Spleen (tissue), 11 donors: ENCODE data around the gene GAMT. TPM values are rescaled to one million over a fixed set of nuclear protein-coding genes. Genes with fewer than 3 reads are reported as not detected.

ENCODE experiments used
- DNase-seq: peaks from one replicate; pipeline ENCODE4 v3.0.0-alpha.2; 2020
- H3K27ac ChIP-seq, 8 donors: fragments of 200-600 bp; sonication (generic) in 7 of 8; 1 replicate in 4 of 8; 2 replicates in 4 of 8; pipeline versions ENCODE4 v1.5.0 to v1.8.0; 2016 to 2021; ENCODE audit warnings: inconsistent platforms in 4 of 8, mild to moderate bottlenecking in 4 of 8, moderate library complexity in 1 of 8
- H3K27me3 ChIP-seq, 7 donors: fragments of 200-600 bp; sonication (generic) in 6 of 7; replicated peaks in 1 of 7; 1 replicate in 4 of 7; 2 replicates in 3 of 7; pipeline versions ENCODE4 v1.5.0 to v1.8.0; 2016 to 2021; ENCODE audit warnings: inconsistent platforms in 3 of 7, mild to moderate bottlenecking in 1 of 7
- H3K36me3 ChIP-seq, 6 donors: fragments of 200-600 bp; sonication (generic) in 5 of 6; 1 replicate in 4 of 6; 2 replicates in 2 of 6; pipeline versions ENCODE4 v1.5.0 to v1.8.0; 2016 to 2021; ENCODE audit warnings: inconsistent platforms in 2 of 6
- H3K4me1 ChIP-seq, 6 donors: fragments of 200-600 bp; sonication (generic) in 5 of 6; 1 replicate in 3 of 6; 2 replicates in 3 of 6; pipeline versions ENCODE4 v1.5.0 to v1.8.0; 2016 to 2021; ENCODE audit warnings: inconsistent platforms in 3 of 6
- H3K4me3 ChIP-seq, 8 donors: fragments of 200-600 bp; sonication (generic) in 7 of 8; 1 replicate in 4 of 8; 2 replicates in 4 of 8; pipeline versions ENCODE4 v1.5.0 to v1.8.0; 2016 to 2021; ENCODE audit warnings: inconsistent platforms in 4 of 8, mild to moderate bottlenecking in 4 of 8, moderate library complexity in 2 of 8
- H3K9me3 ChIP-seq, 8 donors: fragments of 200-600 bp; sonication (generic) in 7 of 8; 1 replicate in 4 of 8; 2 replicates in 4 of 8; pipeline versions ENCODE4 v1.5.0 to v1.8.0; 2016 to 2021; ENCODE audit warnings: inconsistent platforms in 4 of 8
- POLR2A ChIP-seq, 3 donors: fragments of 450-650 bp; IDR thresholded peaks; one replicate each; pipeline ENCODE4 v1.5.1; 2017; ENCODE audit warnings: antibody characterized with exemption in 3 of 3, mild to moderate bottlenecking in 1 of 3
- POLR2AphosphoS5 ChIP-seq, 3 donors: sonication (generic); formaldehyde crosslinking; IDR thresholded peaks; one replicate each; pipeline ENCODE4 v1.5.1; 2017; ENCODE audit warnings: antibody characterized with exemption in 3 of 3
- WGBS, 5 donors: extraction: QIAGEN DNeasy Blood & Tissue Kit in 3 of 5; methylation state at CpG; one replicate each; pipeline versions ENCODE4 v1.1.5 to v1.1.7; 2013 to 2018; 5-methylcytosine and 5-hydroxymethylcytosine counted together
- intact Hi-C: fragments of 100-400 bp; cut with DNase I; formaldehyde crosslinking; loops from one replicate; pipeline ENCODE4 v1.15.0; 2023; ENCODE audit warnings: low total_unique reads
- polyA plus RNA-seq, 3 donors: library from polyadenylated mRNA; stranded (reverse); fragments of 200-250 nt; gene quantifications; one replicate each; pipeline ENCODE4 v1.2.1, GENCODE V29; 2013
- total RNA-seq, 7 donors: library from RNA; depleted of rRNA in 3 of 7; stranded (reverse); fragments of >200 nt in 3 of 7; fragmentation: NEBNext Ultra II Directional in 4 of 7; extraction: Animal tissue kit (Norgen Biotek cat#: 25700) in 4 of 7; gene quantifications; one replicate each; pipeline versions ENCODE4 v1.1.0 to v1.2.1, GENCODE V29; 2016 to 2021
- TF ChIP-seq, protein P1 (sequence below), 11 experiments: fragments of 200-600 bp in 7 of 11; fragments of 450-650 bp in 4 of 11; sonication (generic) in 4 of 11; IDR thresholded peaks in 8 of 11; conservative IDR thresholded peaks in 3 of 11; 1 replicate in 7 of 11; 2 replicates in 4 of 11; pipeline versions ENCODE4 v1.4.0 to v1.8.0; 2016 to 2021; ENCODE audit warnings: antibody characterized with exemption in 11 of 11, inconsistent platforms in 4 of 11, mild to moderate bottlenecking in 1 of 11
- donor health status: healthy with polysubstance abuse.
- donor health status: DM: no; HTN: no; CAD: no; lungs with moderate emphysema.
- donor health status: DM: no; HTN: no; CAD: no.
- donor health status: Bipolar disorder and iron deficiency.
- donor health status: healthy.
- donor health status: DM: no; HTN: no; CAD: no.
- donor health status: DM: yes; HTN: yes; CAD: no.

The GAMT gene
- total and polyA plus RNA-seq, 10 donors: 7.1 to 20.4 (median 12.4) TPM

DNA sequence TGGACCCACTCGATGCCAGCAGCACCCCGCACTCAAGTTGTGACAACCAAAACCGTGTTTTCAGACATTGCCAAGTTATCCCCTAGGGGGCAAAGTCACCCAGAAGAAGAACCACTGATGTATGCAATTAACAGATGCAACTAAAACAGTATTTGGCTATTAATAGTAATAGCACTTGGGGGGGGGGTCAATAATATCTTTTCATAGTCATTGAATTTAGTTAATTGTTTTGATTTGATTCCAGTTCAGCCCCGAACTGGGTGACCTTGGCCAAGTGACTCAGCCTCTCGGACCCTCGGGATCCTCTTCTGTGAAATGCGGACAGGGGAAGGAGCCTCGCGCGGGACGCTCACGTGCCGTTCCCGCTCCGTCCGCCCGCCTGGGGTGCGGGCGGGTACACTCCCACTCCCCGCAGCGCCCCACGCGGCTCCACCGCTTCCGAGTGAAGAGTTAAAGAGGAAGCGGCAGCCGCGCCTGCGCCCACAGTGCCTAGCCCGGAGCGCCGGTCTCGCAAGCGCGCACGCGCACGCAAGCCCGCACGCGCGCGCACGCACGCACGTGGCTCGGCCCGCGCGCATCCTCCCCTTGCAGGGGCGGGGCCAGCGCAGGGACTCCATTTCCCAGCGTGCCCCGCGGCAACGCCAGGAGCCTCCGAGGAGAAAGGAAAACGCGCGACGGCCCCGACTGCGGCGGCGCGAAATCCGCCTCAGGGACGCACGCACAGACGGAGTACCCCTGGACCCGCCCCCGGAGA is 5.6 kb upstream of the GAMT start:
- Histone ChIP-seq H3K9me3 (no peaks in the 10 kb centered on the region), H3K36me3 (peaks cover 0 to 28% (median 2%) of the 10 kb centered on the region in 6 donors), H3K4me3 (peak overlapping the region; percentile 38 to 98 (median 68)), H3K27ac (peak overlapping the region; percentile 60 to 98 (median 94)), H3K27me3 (peaks cover 0 to 21% (median 0%) of the 10 kb centered on the region in 7 donors), H3K4me1 (peaks cover 32 to 77% (median 60%) of the 10 kb centered on the region in 6 donors)
- intact Hi-C loops: loop anchor here (10.0 kb wide), 1 partner anchor 132 kb away; the partner anchor contains the start of gene FAM174C
- peak; percentile 99 for DNase-seq
- 0 to 1% (median 1%) methylated on average over 15 to 72 of the region's 72 CpGs for WGBS, 5 donors
- peak; percentile 73 to 86 (median 85) for TF ChIP-seq POLR2AphosphoS5 (IDR thresholded peaks at IDR 0.05)
- TF ChIP-seq POLR2A (IDR thresholded peaks at IDR 0.05): peak in 2 of 3 donors; percentile 3 to 22
- TF ChIP-seq, protein P1, sequence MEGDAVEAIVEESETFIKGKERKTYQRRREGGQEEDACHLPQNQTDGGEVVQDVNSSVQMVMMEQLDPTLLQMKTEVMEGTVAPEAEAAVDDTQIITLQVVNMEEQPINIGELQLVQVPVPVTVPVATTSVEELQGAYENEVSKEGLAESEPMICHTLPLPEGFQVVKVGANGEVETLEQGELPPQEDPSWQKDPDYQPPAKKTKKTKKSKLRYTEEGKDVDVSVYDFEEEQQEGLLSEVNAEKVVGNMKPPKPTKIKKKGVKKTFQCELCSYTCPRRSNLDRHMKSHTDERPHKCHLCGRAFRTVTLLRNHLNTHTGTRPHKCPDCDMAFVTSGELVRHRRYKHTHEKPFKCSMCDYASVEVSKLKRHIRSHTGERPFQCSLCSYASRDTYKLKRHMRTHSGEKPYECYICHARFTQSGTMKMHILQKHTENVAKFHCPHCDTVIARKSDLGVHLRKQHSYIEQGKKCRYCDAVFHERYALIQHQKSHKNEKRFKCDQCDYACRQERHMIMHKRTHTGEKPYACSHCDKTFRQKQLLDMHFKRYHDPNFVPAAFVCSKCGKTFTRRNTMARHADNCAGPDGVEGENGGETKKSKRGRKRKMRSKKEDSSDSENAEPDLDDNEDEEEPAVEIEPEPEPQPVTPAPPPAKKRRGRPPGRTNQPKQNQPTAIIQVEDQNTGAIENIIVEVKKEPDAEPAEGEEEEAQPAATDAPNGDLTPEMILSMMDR (IDR thresholded peaks at IDR 0.05 in 8 of 11, conservative IDR thresholded peaks at IDR 0.05 in 3 of 11): peak in 9 of 11 experiments; percentile 27 to 59 (median 52)

DNA sequence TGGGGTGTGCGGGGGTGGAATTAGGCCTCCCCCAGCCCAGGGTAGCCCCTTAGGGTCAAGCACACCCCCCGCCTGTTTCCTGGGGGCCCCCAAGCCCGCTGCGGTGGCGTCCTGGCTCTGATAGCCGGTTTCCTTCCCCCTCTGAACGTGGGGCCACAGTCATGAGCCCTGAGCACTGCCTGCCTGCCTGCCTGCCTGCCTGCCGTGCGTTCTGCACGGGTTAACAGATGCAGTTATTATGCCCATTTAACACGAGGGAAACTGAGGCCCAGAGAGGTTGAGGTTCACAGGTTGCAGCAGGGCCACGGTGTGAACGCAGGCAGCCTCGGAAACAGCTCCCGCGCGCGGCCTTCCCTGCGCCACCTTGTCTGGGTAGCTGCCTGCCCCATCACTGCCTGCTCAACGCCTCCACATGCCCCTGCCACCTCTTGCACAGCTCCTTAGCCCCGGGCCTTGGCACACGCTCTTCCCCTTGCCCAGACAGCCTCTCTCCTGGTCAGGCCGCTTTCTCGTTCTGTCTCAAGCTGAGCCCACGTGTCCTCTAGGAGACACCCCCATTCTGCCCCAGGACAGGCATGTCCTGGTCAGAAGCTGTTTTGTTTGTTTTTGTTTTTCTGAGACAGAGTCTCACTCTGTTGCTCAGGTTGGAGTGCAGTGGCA is 1.2 kb upstream of the GAMT start:
- TF ChIP-seq, protein P1 (IDR thresholded peaks at IDR 0.05 in 8 of 11, conservative IDR thresholded peaks at IDR 0.05 in 3 of 11): no peak
- TF ChIP-seq POLR2A (IDR thresholded peaks at IDR 0.05): no peak
- no peak for TF ChIP-seq POLR2AphosphoS5 (IDR thresholded peaks at IDR 0.05)
- Histone ChIP-seq H3K4me3 (peak overlapping the region in 1 of 8 donors; percentile 95), H3K9me3 (no peaks in the 10 kb centered on the region), H3K27ac (no peak overlapping the region), H3K4me1 (peaks cover 14 to 63% (median 46%) of the 10 kb centered on the region in 6 donors), H3K27me3 (peaks cover 0 to 40% (median 7%) of the 10 kb centered on the region in 7 donors), H3K36me3 (no peaks in the 10 kb centered on the region)
- DNase-seq: no peak
- 25 to 38% (median 31%) methylated on average over 25 of the region's 25 CpGs for WGBS, 5 donors
- intact Hi-C loops: loop anchor here (10.0 kb wide), 1 partner anchor 128 kb away; the partner anchor contains the start of gene FAM174C

DNA sequence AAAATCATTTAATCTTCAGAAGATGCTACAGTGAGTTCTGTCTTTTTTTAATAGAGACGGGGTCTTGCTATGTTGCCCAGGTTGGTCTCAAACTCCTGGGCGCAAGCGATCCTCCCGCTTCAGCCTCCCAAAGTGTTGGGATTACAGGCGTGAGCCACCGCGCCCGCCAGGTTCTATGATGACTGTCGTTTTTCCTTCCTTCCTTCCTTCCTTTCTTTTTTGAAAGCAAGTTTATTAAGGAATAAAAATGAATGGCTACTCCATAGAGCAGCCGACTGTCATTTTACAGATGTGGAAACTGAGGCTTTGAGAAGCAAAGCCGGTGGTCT is 511 bp upstream of the GAMT start:
- intact Hi-C loops: loop anchor here (10.0 kb wide), 1 partner anchor 127 kb away; the partner anchor contains the start of gene FAM174C
- TF ChIP-seq, protein P1 (IDR thresholded peaks at IDR 0.05 in 8 of 11, conservative IDR thresholded peaks at IDR 0.05 in 3 of 11): peak in 1 of 11 experiments; percentile 27
- no peak for TF ChIP-seq POLR2A (IDR thresholded peaks at IDR 0.05)
- TF ChIP-seq POLR2AphosphoS5 (IDR thresholded peaks at IDR 0.05): no peak
- no peak for DNase-seq
- WGBS, 5 donors: 35 to 49% (median 38%) methylated on average over 11 of the region's 11 CpGs
- peaks cover 14 to 64% (median 45%) of the 10 kb centered on the region in 6 donors for H3K4me1 ChIP-seq
- peak overlapping the region in 1 of 8 donors; percentile 46 for H3K27ac ChIP-seq
- H3K9me3 ChIP-seq: no peaks in the 10 kb centered on the region
- peaks cover 0 to 5% (median 0%) of the 10 kb centered on the region in 6 donors for H3K36me3 ChIP-seq
- H3K4me3 ChIP-seq: peak overlapping the region; percentile 49 to 95 (median 68)
- H3K27me3 ChIP-seq: peaks cover 0 to 40% (median 7%) of the 10 kb centered on the region in 7 donors
